Stimulated activated CD8-positive, alpha-beta memory T cell treated with anti-CD3 and anti-CD28 coated beads, Interleukin-2, amount 100 ng/mL, for 48 hours (primary cell): ENCODE results near the gene TENM3.

ENCODE experiments used
- DNase-seq, 2 donors: peaks; one replicate each; pipeline ENCODE4 v3.0.0-alpha.2; 2020; ENCODE audit warnings: low read depth in 2 of 2

TENM3 gene

GRCh38 chr4:182400790-182401189 is 157.6 kb downstream of the TENM3 start:
- DNase-seq, result no peak

GRCh38 chr4:182404376-182404775 is 161.2 kb downstream of the TENM3 start:
- no peak for DNase-seq

GRCh38 chr4:182405087-182405486 is 161.9 kb downstream of the TENM3 start:
- DNase-seq, result no peak

GRCh38 chr4:182409271-182409670 is 166.1 kb downstream of the TENM3 start:
- no peak for DNase-seq

GRCh38 chr4:182411391-182411790 is 168.2 kb downstream of the TENM3 start:
- DNase-seq, result no peak

- DNase-seq, result no peak
These were observed 170.3 kb downstream of the TENM3 start for GRCh38 chr4:182413550-182413949.

GRCh38 chr4:182415116-182415515 is 171.9 kb downstream of the TENM3 start:
- DNase-seq, result no peak

GRCh38 chr4:182416067-182416466 is 172.9 kb downstream of the TENM3 start:
- DNase-seq, result no peak

- DNase-seq, result no peak
These were observed 175.0 kb downstream of the TENM3 start for GRCh38 chr4:182418054-182418734.

- DNase-seq, result no peak
These were observed 177.0 kb downstream of the TENM3 start for GRCh38 chr4:182420189-182420588.

GRCh38 chr4:182421753-182422152 is 178.6 kb downstream of the TENM3 start:
- no peak for DNase-seq

GRCh38 chr4:182425302-182425701 is 182.1 kb downstream of the TENM3 start:
- no peak for DNase-seq

- no peak for DNase-seq
These were observed 183.7 kb downstream of the TENM3 start for GRCh38 chr4:182426901-182427300.

- DNase-seq, result no peak
These were observed 184.4 kb downstream of the TENM3 start for GRCh38 chr4:182427554-182427953.

- DNase-seq, result no peak
These were observed 186.7 kb downstream of the TENM3 start for GRCh38 chr4:182429896-182430295.

- no peak for DNase-seq
These were observed 189.6 kb downstream of the TENM3 start for GRCh38 chr4:182432819-182433218.

- no peak for DNase-seq
These were observed 191.5 kb downstream of the TENM3 start for GRCh38 chr4:182434720-182435119.

GRCh38 chr4:182435401-182435800 is 192.2 kb downstream of the TENM3 start:
- DNase-seq, result no peak

- DNase-seq, result no peak
These were observed 199.9 kb downstream of the TENM3 start for GRCh38 chr4:182443070-182443469.

- DNase-seq, result no peak
These were observed 204.6 kb downstream of the TENM3 start for GRCh38 chr4:182447767-182448280.

- DNase-seq, result peak; percentile 8 to 13
These were observed 205.3 kb downstream of the TENM3 start for GRCh38 chr4:182448281-182449151.

GRCh38 chr4:182449186-182449929 is 206.2 kb downstream of the TENM3 start:
- no peak for DNase-seq
